PC-3 (cell line): ENCODE results near the gene CTDSP2. TPM values are rescaled to one million over a fixed set of nuclear protein-coding genes. Genes with fewer than 3 reads are reported as not detected.
A peak's percentile ranks its signal among the peaks of the same experiment; 100 is the strongest.
"Not testable (repeated sequence)": the region's sequence is repeated elsewhere in the genome, so short reads cannot be mapped to it uniquely, and the experiment has no call there.

Source experiments
- ATAC-seq: fragments of 200-7000 bp; cut with Tn5 transposase; 2 replicates; pipeline ENCODE4 v1.9.1; 2020; ENCODE audit warnings: mild to moderate bottlenecking, moderate library complexity
- BruUV-seq: library from RNA; stranded (reverse); fragments of 400-500 nt; replicated peaks from 2 replicates; lab custom pipeline; 2021; lab: Mats Ljungman, UMichigan
- CTCF ChIA-PET: fragments of 300-600 bp; sonication (Branson Sonifier 250); formaldehyde crosslinking; loops from one replicate; lab custom pipeline; 2022; ENCODE audit warnings: antibody characterized with exemption; lab: Charles Lee
- POLR2A ChIA-PET: fragments of 300-600 bp; sonication (Branson Sonifier 250); formaldehyde crosslinking; loops from one replicate; lab custom pipeline; 2022; ENCODE audit warnings: antibody characterized with exemption; ENCODE audit not compliant: unreplicated experiment; lab: Charles Lee
- DNase-seq: peaks from one replicate; pipeline ENCODE4 v3.0.0-alpha.2; 2015
- H2AFZ ChIP-seq: fragments of 300-600 bp; sonication (generic); 2 replicates; pipeline ENCODE4 v1.6.0; 2016; ENCODE audit warnings: antibody characterized with exemption, low read length
- H3F3A ChIP-seq: fragments of 300-600 bp; sonication (generic); one replicate; pipeline ENCODE4 v1.6.0; 2017; ENCODE audit warnings: antibody characterized with exemption, low read length, control low read depth, mild to moderate bottlenecking; ENCODE audit not compliant: unreplicated experiment
- H3K27ac ChIP-seq: fragments of 300-600 bp; sonication (generic); 2 replicates; pipeline ENCODE4 v1.5.1; 2016; ENCODE audit warnings: mild to moderate bottlenecking, low read length
- H3K27me3 ChIP-seq: fragments of 300-600 bp; sonication (generic); 2 replicates; pipeline ENCODE4 v1.6.1; 2016; ENCODE audit warnings: low read length, mixed read lengths
- H3K36me3 ChIP-seq: fragments of 300-600 bp; sonication (generic); 2 replicates; pipeline ENCODE4 v1.6.1; 2016; ENCODE audit warnings: low read depth, mixed run types, low read length, mixed read lengths
- H3K4me1 ChIP-seq: fragments of 300-600 bp; sonication (generic); 2 replicates; pipeline ENCODE4 v1.5.1; 2016; ENCODE audit warnings: low read length; ENCODE audit not compliant: insufficient read depth
- H3K4me2 ChIP-seq: fragments of 300-600 bp; sonication (generic); 2 replicates; pipeline ENCODE4 v1.6.0; 2016; ENCODE audit warnings: low read length
- H3K4me3 ChIP-seq: fragments of 300-600 bp; sonication (generic); 2 replicates; pipeline ENCODE4 v1.5.1; 2016; ENCODE audit warnings: mild to moderate bottlenecking, low read length, mixed read lengths
- H3K79me2 ChIP-seq: fragments of 300-600 bp; sonication (generic); 2 replicates; pipeline ENCODE4 v1.6.1; 2017; ENCODE audit warnings: low read length, mixed read lengths
- H3K9ac ChIP-seq: fragments of 300-600 bp; sonication (generic); 2 replicates; pipeline ENCODE4 v1.6.0; 2016; ENCODE audit warnings: mild to moderate bottlenecking, low read length
- H3K9me2 ChIP-seq: fragments of 300-600 bp; sonication (generic); replicated peaks from 2 replicates; pipeline ENCODE4 v1.6.1; 2016; ENCODE audit warnings: mixed run types, low read length, mixed read lengths
- H3K9me3 ChIP-seq: fragments of 300-600 bp; sonication (generic); 2 replicates; pipeline ENCODE4 v1.6.1; 2016; ENCODE audit warnings: low read length, mixed read lengths
- H4K20me1 ChIP-seq: fragments of 300-600 bp; sonication (generic); 2 replicates; pipeline ENCODE4 v1.6.1; 2016; ENCODE audit warnings: low read length, mixed read lengths
- EZH2 ChIP-seq: fragments of 300-600 bp; sonication (generic); IDR thresholded peaks from one replicate; pipeline ENCODE4 v1.6.1; 2017; ENCODE audit warnings: antibody characterized with exemption, mild to moderate bottlenecking, low read length; ENCODE audit not compliant: unreplicated experiment
- EZH2phosphoT487 ChIP-seq: fragments of 300-600 bp; sonication (generic); IDR thresholded peaks from 2 replicates; pipeline ENCODE4 v1.6.1; 2018; ENCODE audit warnings: mild to moderate bottlenecking, antibody characterized with exemption, low read length, borderline replicate concordance
- intact Hi-C: fragments of 100-400 bp; cut with micrococcal nuclease; formaldehyde crosslinking; loops from 2 replicates; pipeline ENCODE4 v1.9.0; 2023
- total RNA-seq: library from RNA; depleted of rRNA; stranded (reverse); fragments of >200 nt; gene quantifications from 2 replicates; pipeline ENCODE4 v1.2.3, GENCODE V29; 2014
- TF ChIP-seq, protein P1 (sequence below): fragments of 300-600 bp; sonication (generic); conservative IDR thresholded peaks from 2 replicates; pipeline ENCODE4 v1.5.1; 2017; ENCODE audit warnings: antibody characterized with exemption, low read depth, mild to moderate bottlenecking, low read length

CTDSP2 gene
- total RNA-seq, 1 experiment from 2014 or later = 39.4 TPM

GRCh38 chr12:57823131-57823907 is 23.2 kb downstream of the CTDSP2 start:
- ChIA-PET CTCF (no interaction called here), POLR2A (no interaction called here)
- BruUV-seq = no TSS peak
- Histone ChIP-seq H3K9me2 (no peaks in the 10 kb centered on the region), H3F3A (no peaks in the 10 kb centered on the region), H3K27ac (no peak overlapping the region), H3K27me3 (no peaks in the 10 kb centered on the region), H3K36me3 (peaks cover 31% of the 10 kb centered on the region), H3K4me2 (no peak overlapping the region), H4K20me1 (no peaks in the 10 kb centered on the region), H2AFZ (no peak overlapping the region), H3K9ac (no peak overlapping the region), H3K79me2 (no peaks in the 10 kb centered on the region), H3K4me1 (peaks cover 5% of the 10 kb centered on the region; the same call in 1 of the 2 replicates), H3K4me3 (no peak overlapping the region), H3K9me3 (no peaks in the 10 kb centered on the region)
- TF ChIP-seq EZH2phosphoT487 (no peak), EZH2 (no peak)
- ATAC-seq (no peak), DNase-seq (no peak)
- intact Hi-C loops = no loop called here

- Histone ChIP-seq H3K4me1 (peaks cover 5% of the 10 kb centered on the region; the same call in 1 of the 2 replicates), H3K79me2 (no peaks in the 10 kb centered on the region), H3K27me3 (no peaks in the 10 kb centered on the region), H3K9me2 (no peaks in the 10 kb centered on the region), H3K9ac (no peak overlapping the region), H3K36me3 (peaks cover 26% of the 10 kb centered on the region), H3K4me3 (no peak overlapping the region), H3K9me3 (no peaks in the 10 kb centered on the region), H3F3A (no peaks in the 10 kb centered on the region), H3K4me2 (no peak overlapping the region), H3K27ac (no peak overlapping the region), H2AFZ (no peak overlapping the region), H4K20me1 (no peaks in the 10 kb centered on the region)
- TF ChIP-seq, protein P1, sequence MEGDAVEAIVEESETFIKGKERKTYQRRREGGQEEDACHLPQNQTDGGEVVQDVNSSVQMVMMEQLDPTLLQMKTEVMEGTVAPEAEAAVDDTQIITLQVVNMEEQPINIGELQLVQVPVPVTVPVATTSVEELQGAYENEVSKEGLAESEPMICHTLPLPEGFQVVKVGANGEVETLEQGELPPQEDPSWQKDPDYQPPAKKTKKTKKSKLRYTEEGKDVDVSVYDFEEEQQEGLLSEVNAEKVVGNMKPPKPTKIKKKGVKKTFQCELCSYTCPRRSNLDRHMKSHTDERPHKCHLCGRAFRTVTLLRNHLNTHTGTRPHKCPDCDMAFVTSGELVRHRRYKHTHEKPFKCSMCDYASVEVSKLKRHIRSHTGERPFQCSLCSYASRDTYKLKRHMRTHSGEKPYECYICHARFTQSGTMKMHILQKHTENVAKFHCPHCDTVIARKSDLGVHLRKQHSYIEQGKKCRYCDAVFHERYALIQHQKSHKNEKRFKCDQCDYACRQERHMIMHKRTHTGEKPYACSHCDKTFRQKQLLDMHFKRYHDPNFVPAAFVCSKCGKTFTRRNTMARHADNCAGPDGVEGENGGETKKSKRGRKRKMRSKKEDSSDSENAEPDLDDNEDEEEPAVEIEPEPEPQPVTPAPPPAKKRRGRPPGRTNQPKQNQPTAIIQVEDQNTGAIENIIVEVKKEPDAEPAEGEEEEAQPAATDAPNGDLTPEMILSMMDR = no peak
- TF ChIP-seq EZH2phosphoT487 (no peak), EZH2 (no peak)
- POLR2A ChIA-PET = no interaction called here
- CTCF ChIA-PET = no interaction called here
- BruUV-seq = TSS peak; percentile 3
- peak; percentile 13; the same call in 1 of the 2 replicates for ATAC-seq
- intact Hi-C loops = no loop called here
- no peak for DNase-seq
Observed at GRCh38 chr12:57822392-57823130, 24.0 kb downstream of the CTDSP2 start.

DNA sequence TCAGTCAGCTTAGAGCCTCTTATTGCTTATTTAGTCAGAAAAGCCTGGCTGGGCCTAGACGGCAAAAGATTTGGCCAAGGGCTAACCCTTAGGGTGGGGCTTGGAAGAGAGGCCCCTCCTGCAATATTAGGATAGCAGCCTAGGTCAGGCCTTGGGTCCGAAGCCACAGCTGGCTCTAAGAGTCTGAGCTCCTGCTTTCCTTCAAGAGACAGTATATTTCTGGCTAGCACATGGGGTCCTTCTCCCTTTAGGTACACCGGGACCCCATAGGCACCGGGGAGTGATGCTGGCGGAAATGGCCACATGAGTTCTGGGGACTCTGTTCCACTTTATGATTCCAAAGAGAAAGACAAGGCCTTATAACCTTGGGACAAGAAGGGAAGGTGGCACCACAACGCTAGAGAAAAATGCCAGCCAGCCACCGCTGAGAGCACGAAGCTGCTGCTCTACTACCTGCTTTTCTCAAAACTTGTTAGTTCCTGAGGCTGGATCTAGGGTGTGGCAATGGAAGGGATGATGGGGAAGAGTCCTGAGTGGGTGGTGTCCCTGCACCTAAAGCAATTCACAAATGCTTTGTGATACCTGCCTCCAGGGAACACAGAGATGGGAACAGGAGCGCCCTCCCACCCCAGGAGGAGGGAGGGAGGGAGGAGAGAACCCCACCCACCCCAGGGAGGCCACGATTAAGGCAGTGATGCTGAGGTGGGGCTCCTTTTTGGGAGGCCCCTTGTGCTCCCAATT is 24.9 kb downstream of the CTDSP2 start:
- BruUV-seq = no TSS peak
- H3K9ac ChIP-seq = no peak overlapping the region
- no peak overlapping the region for H3K4me2 ChIP-seq
- H3K27me3 ChIP-seq = no peaks in the 10 kb centered on the region
- H3K27ac ChIP-seq = no peak overlapping the region
- no peaks in the 10 kb centered on the region for H3F3A ChIP-seq
- H4K20me1 ChIP-seq = no peaks in the 10 kb centered on the region
- intact Hi-C loops = no loop called here
- ChIA-PET POLR2A (no interaction called here), CTCF (no interaction called here)
- peaks cover 17% of the 10 kb centered on the region for H3K36me3 ChIP-seq
- ATAC-seq = no peak
- H3K79me2 ChIP-seq = no peaks in the 10 kb centered on the region
- no peak overlapping the region for H2AFZ ChIP-seq
- H3K4me1 ChIP-seq = peaks cover 5% of the 10 kb centered on the region; the same call in 1 of the 2 replicates
- no peak for DNase-seq
- no peak overlapping the region for H3K4me3 ChIP-seq
- TF ChIP-seq, protein P1 = no peak
- TF ChIP-seq EZH2 (no peak), EZH2phosphoT487 (no peak)
- no peaks in the 10 kb centered on the region for H3K9me2 ChIP-seq
- H3K9me3 ChIP-seq = no peaks in the 10 kb centered on the region

DNA sequence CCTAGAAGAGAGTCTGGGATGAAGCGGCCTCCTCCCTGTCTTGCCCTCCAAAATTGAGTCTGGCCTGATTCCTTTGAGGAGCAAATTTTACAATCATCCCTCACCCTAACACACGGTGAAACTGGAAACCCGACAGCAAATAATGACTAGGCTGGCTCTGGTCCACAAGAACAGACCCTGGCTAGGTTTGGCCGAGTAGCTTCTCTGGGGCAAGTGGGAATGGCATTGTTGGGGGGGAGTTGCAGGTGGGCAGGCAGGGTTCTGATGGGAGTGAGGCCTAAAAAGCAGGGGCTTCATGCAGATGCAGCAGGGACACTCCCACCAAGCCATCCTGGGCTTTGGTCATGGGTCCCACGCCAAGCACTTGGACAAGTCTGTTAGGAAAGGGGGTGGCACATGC is 25.5 kb downstream of the CTDSP2 start:
- DNase-seq (peak; percentile 52), ATAC-seq (peak; percentile 61)
- intact Hi-C loops, H3K27ac ChIP-seq, H2AFZ ChIP-seq, H3K4me1 ChIP-seq, H3F3A ChIP-seq, H3K4me3 ChIP-seq, POLR2A ChIA-PET, H3K79me2 ChIP-seq, BruUV-seq, H3K27me3 ChIP-seq, H3K9me2 ChIP-seq, H3K9ac ChIP-seq, H3K4me2 ChIP-seq, H3K9me3 ChIP-seq, H4K20me1 ChIP-seq, CTCF ChIA-PET: not testable (repeated sequence)
- peaks cover 14% of the 10 kb centered on the region; the same call in 1 of the 2 replicates for H3K36me3 ChIP-seq
